ENCODE data around the gene TRIP10.

TRIP10 gene

GRCh38 chr19:6712692-6713670, 26.5 kb upstream of the TRIP10 start:
- no peak for DNase-seq

- no peak for DNase-seq
Observed at GRCh38 chr19:6713773-6714692, 25.4 kb upstream of the TRIP10 start.

DNA sequence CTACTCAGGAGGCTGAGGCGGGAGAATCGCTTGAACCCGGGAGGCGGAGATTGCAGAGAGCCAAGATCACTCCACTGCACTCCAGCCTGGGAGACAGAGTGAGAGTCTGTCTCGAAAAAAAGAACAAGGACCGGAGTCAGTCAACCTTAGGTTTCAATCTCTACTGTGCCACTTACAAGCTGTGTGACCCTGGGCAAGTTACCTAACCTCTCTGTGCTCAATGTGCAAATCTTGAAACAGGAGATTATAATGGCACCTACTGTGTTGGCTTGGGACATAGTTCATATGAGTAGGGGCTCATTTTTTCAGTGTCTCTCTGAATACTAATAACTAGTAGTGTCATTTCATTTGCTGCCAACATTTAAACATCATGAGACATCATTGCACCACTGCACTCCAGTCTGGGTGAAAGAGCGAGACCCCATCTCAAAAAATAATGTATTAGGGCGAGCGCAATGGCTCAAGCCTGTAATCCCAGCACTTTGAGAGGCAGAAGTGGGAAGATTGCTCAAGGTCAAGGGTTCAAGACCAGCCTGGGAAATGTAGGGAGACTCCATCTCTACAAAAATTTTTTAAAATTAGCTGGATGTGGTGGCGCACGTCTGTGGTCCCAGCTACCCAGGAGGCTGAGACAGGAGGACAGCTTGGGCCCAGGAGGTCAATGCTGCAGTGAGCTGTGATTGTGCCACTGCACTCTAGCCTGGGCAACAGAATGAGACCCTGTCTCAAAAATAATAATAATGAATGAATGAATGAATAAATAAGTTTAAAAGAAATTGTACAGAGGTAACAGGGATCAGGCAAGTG, 24.5 kb upstream of the TRIP10 start:
- no peak for DNase-seq

DNA sequence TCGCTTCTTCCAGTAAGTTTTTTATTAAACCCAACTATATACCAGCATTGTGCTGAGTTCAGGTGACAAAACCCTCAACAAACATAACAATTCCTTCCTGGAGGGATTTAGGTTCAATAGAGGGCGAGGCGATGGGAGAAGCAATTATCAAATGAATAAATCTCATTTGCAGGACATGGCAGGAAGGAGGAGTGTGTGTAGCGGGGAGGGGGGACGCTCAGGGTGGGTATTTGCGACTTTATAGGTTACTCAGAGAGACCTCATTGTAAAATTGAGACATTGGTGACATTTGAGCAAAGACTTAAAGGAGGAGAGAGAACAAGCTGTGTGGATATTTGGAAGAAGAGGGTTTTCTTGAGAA, 22.9 kb upstream of the TRIP10 start:
- DNase-seq: no peak

DNA sequence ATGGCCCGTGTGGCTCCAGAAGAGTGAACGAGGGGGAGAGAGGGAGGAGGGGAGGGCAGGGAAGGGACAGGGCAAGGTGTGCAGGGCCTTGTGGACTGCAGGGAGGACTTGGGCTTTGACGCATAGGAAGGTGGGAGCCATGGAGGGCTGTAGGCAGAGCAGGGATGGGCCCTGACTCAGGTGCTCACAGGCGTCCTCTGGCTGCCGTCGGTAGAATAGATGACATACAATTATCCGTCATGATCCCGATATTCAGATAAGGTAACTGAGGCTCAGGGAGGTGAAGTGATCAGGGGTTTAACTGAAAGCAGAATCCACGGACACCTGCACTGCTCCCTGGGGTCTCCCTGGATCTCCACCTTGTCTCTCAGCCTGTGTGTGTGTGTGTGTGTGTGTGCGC, 22.4 kb upstream of the TRIP10 start:
- no peak for DNase-seq

- DNase-seq: no peak
Observed at GRCh38 chr19:6717441-6717971, 22.0 kb upstream of the TRIP10 start.

DNA sequence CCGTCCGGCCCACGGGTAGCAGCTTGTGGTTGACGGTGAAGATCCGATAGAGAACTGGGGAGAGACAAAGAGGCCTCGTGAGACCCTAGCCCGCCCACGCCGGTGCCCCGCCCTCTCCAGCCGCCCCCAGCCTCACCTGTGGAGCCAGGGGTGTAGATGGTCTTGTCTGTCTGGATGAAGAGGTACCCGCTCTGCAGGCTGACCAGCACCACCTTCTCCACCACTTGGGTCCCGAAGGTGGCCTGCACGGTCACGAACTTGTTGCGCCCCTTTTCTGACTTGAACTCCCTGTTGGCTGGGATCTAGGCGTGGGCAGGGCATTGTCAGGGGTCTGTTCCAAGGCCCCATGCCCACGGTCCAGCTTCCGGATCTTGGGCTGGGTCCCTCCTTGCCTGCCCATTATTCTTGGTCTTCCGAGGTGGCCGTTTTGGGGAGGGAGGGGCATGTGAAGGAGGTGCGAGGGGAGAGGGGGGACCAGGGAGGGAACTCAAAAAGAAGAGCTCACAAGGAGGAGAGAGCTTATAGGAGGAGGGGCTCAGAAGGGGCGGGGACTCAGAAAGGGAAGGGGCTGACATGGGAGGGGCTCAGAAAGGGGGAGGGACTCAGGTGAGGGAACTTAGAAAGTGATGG, 21.3 kb upstream of the TRIP10 start:
- no peak for DNase-seq

GRCh38 chr19:6718741-6719539, 20.5 kb upstream of the TRIP10 start:
- peak; percentile 23 for DNase-seq

GRCh38 chr19:6719540-6719861, 20.0 kb upstream of the TRIP10 start:
- DNase-seq: no peak

- DNase-seq: no peak
Observed at GRCh38 chr19:6719992-6720368, 19.5 kb upstream of the TRIP10 start.

- DNase-seq: peak; percentile 90
Observed at GRCh38 chr19:6720369-6721137, 18.9 kb upstream of the TRIP10 start, which contains the start of gene C3. TSS of gene C3 (minus strand) at chr19:6720650. CDS start at chr19:6720589, 61 bp downstream.

GRCh38 chr19:6721138-6721474, 18.4 kb upstream of the TRIP10 start:
- no peak for DNase-seq

DNA sequence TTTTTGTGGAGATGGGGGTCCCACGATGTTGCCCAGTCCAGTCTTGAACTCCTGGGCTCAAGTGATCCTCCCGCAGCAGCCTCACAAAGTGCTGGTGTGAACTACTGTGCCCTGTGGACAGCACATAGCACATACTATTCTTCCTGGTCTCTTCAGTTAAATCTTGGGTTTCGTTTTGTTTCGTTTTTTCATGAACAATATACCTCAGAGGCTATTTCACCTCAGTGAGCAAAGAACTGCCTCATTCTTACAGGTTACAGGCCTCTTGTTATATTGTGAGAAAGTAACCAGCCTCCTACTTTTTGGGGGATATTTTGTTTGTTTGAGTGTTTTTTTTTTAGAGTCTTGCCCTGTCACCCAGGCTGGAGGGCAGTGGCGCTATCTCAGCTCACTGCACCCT, 17.7 kb upstream of the TRIP10 start:
- no peak for DNase-seq

DNA sequence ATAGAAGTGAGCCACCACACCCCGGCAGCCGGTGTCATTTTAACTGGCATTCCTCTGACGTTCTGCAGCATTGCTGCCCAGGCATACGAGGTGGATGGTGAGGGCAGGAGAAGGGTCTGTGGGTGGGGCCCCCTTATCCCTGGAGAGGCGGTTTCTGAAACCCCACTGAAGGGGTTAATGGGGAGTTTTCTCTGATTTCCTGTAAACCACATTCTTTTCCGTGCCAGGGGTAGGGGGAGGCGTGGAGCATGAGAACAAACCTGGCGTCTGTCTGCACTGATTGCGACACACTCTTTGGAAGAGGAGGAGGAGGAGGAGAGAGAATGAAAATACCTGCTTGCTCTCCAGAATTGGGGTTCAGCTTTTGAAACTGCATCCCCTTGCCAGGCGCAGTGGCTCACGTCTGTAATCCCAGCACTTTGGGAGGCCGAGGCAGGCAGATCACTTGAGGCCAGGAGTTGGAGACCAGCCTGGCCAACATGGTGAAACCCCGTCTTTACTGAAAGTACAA, 16.3 kb upstream of the TRIP10 start:
- no peak for DNase-seq

GRCh38 chr19:6723738-6724137, 15.7 kb upstream of the TRIP10 start:
- peak; percentile 46 for DNase-seq

GRCh38 chr19:6724631-6725492, 14.6 kb upstream of the TRIP10 start:
- DNase-seq: no peak

DNA sequence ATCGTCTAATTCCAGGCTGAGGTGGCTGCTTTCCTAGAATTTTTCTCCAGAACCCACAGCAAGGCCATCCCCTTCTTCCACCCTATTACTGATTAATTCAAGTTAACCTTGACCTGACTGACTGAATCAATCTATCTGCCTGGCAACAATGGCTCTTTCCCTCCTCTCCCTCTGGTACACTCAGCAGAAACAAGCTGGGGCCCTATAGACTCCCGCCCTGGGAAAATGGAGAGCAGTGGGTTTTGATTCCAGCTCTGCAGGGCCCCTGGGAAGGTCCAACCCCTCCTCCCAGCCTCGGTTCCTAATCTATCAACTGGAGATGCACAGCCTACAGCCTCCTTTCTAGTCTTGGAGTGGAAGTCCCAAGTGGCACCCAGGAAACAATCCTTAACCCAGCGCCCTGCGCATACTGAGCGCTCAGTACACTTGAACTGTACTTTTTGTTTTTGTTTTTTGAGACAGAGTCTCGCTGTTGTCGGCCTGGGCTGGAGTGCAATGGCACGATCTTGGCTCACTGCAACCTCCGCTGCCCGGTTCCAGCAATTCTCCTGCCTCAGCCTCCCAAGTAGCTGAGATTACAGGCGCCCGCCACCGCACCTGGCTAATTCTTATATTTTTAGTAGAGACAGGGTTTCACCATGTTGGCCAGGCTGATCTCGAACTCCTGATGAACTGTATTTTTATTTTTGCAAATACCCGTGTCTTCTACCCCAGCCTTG, 13.8 kb upstream of the TRIP10 start:
- DNase-seq: no peak

GRCh38 chr19:6728346-6728745, 11.1 kb upstream of the TRIP10 start:
- peak; percentile 80 for DNase-seq

All from suppressor macrophage treated with lipopolysaccharide for 4 hours (primary cell).